ENCODE measurements around the gene SH3RF3. TPM values are rescaled to one million over a fixed set of nuclear protein-coding genes. Genes with fewer than 3 reads are reported as not detected.

SH3RF3 gene
- total and polyA plus RNA-seq, 9 of the 15 experiments (the other 6 are each of a cell fraction or from before 2014, with no cell fraction given), result 0.02 TPM; not detected in 8

GRCh38 chr2:109285244-109285651 is 156.2 kb downstream of the SH3RF3 start (continued):
- TF ChIP-seq HSF4 (CRISPR knock-in tag; IDR thresholded peaks at IDR 0.05; ENCODE audit: borderline replicate concordance) (no peak), ETV6 (IDR thresholded peaks at IDR 0.05; ENCODE audit: borderline replicate concordance in 1 of 2, low read depth in 2 of 2, low read length in 1 of 2) (no peak), ETV6 (CRISPR knock-in tag; IDR thresholded peaks at IDR 0.05; ENCODE audit: borderline replicate concordance) (no peak), CAMTA2 (CRISPR knock-in tag; conservative IDR thresholded peaks at IDR 0.05) (no peak)

- Histone ChIP-seq H3K27me3 (ENCODE audit: control insufficient read depth in 2 of 2, insufficient read depth in 2 of 2, low read length in 2 of 2) (peaks cover 5 to 10% of the 10 kb centered on the region in 2 experiments; a peak in 3 of 5 replicates), H3K79me2 (ENCODE audit: control insufficient read depth, insufficient read depth, low read length) (no peaks in the 10 kb centered on the region), H3K36me3 (ENCODE audit: control insufficient read depth, insufficient read depth, low read length) (no peaks in the 10 kb centered on the region), H3K4me2 (ENCODE audit: insufficient read depth, low read length) (no peak overlapping the region), H3K9me1 (ENCODE audit: control insufficient read depth, insufficient read depth, low read length) (no peaks in the 10 kb centered on the region), H2AFZ (ENCODE audit: low read depth, low read length) (no peak overlapping the region), H3K9me3 (replicated peaks; ENCODE audit: control insufficient read depth, insufficient read depth, low read depth, low read length) (no peaks in the 10 kb centered on the region), H3K27ac (ENCODE audit: extremely low read depth, low read depth, low read length) (no peak overlapping the region), H3K4me3 (no peak overlapping the region), H3K9ac (ENCODE audit: insufficient read depth in 1 of 2, low read depth in 2 of 2, low read length in 2 of 2) (no peak overlapping the region), H3K4me1 (replicated peaks in 1 of 2; ENCODE audit: control insufficient read depth in 2 of 2, insufficient read depth in 2 of 2, low read length in 2 of 2) (no peaks in the 10 kb centered on the region), H4K20me1 (replicated peaks; ENCODE audit: control insufficient read depth, insufficient read depth, low read length) (no peaks in the 10 kb centered on the region; the same call in 1 of the 2 replicates)
- CTCF ChIA-PET (ENCODE audit: low intra/inter-chr PET ratio), result interaction anchor here (0.6 kb wide), 1 partner anchor 100 kb away, joined by 3 read pairs; no protein-coding TSS in a partner anchor
- FAIRE-seq (no peak), DNase-seq (ENCODE audit: extremely low read depth in 1 of 4, low spot score in 3 of 4) (no peak), ATAC-seq (no peak)
- no TSS peak for BruUV-seq (replicated peaks)
- in situ Hi-C loops (cut with MboI), result no loop called here
- TF ChIP-seq FOXM1 (IDR thresholded peaks at IDR 0.05; ENCODE audit: low read depth) (no peak), FOXM1 (CRISPR knock-in tag; IDR thresholded peaks at IDR 0.05; ENCODE audit: low read depth) (no peak), HOMEZ (CRISPR knock-in tag; IDR thresholded peaks at IDR 0.05) (no peak), SMAD2 (IDR thresholded peaks at IDR 0.05; ENCODE audit: low read depth, low read length) (no peak), CXXC5 (CRISPR knock-in tag; IDR thresholded peaks at IDR 0.05) (no peak), RBM22 (IDR thresholded peaks at IDR 0.05; ENCODE audit: low read depth, low read length, poor library complexity, severe bottlenecking) (no peak), L3MBTL2 (IDR thresholded peaks at IDR 0.05) (no peak), TRIM28 (IDR thresholded peaks at IDR 0.05) (no peak), MEF2A (IDR thresholded peaks at IDR 0.05; ENCODE audit: control insufficient read depth, low read depth, low read length) (no peak)
- 9% methylated on average over 5 of the region's 5 CpGs for WGBS (ENCODE audit: insufficient coverage, low coverage, missing lambda C conversion rate)
- intact Hi-C loops (cut with micrococcal nuclease), result no loop called here
- POLR2A ChIA-PET, result no interaction called here
Measured at GRCh38 chr2:109287413-109287812, 158.4 kb downstream of the SH3RF3 start.
